Left lung (tissue), 10 donors: Measurements from ENCODE around the gene TICRR. TPM values are rescaled to one million over a fixed set of nuclear protein-coding genes. Genes with fewer than 3 reads are reported as not detected.

Source experiments
- ATAC-seq: fragments of 200-7000 bp; cut with Tn5 transposase; one replicate; pipeline ENCODE4 v1.9.1; 2020; ENCODE audit warnings: moderate library complexity
- DNase-seq, 4 donors: peaks; one replicate each; pipeline ENCODE4 v3.0.0-alpha.2; 2013 to 2020
- H3K27ac ChIP-seq, 2 donors: fragments of 200-600 bp; sonication (generic) in 1 of 2; one replicate each; pipeline versions ENCODE4 v1.5.0 to v1.8.0; 2020 to 2021
- H3K27me3 ChIP-seq, 2 donors: fragments of 200-600 bp; sonication (generic) in 1 of 2; one replicate each; pipeline versions ENCODE4 v1.5.0 to v1.8.0; 2020 to 2021
- H3K36me3 ChIP-seq, 2 donors: fragments of 200-600 bp; sonication (generic) in 1 of 2; one replicate each; pipeline versions ENCODE4 v1.5.0 to v1.8.0; 2020 to 2021
- H3K4me1 ChIP-seq, 2 donors: fragments of 200-600 bp; one replicate each; pipeline ENCODE4 v1.8.0; 2021
- H3K4me3 ChIP-seq, 2 donors: fragments of 200-600 bp; sonication (generic) in 1 of 2; one replicate each; pipeline versions ENCODE4 v1.5.0 to v1.8.0; 2020 to 2021; ENCODE audit warnings: mild to moderate bottlenecking in 1 of 2
- H3K9me3 ChIP-seq, 2 donors: fragments of 200-600 bp; sonication (generic) in 1 of 2; one replicate each; pipeline versions ENCODE4 v1.5.0 to v1.8.0; 2020 to 2021
- CTCF ChIP-seq, 2 donors: fragments of 200-600 bp; sonication (generic) in 1 of 2; IDR thresholded peaks; one replicate each; pipeline versions ENCODE4 v1.5.0 to v1.8.0; 2021; ENCODE audit warnings: antibody characterized with exemption in 2 of 2
- intact Hi-C, 2 donors: fragments of 100-400 bp; cut with DNase I; formaldehyde crosslinking; loops; one replicate each; pipeline versions ENCODE4 v1.11.2 to v1.14.2; 2022
- polyA plus RNA-seq, 6 donors: library from polyadenylated mRNA; unstranded; fragments of 120-200 nt; gene quantifications; one replicate each; pipeline ENCODE4 v1.2.1, GENCODE V29; 2013; ENCODE audit not compliant: insufficient read length in 6 of 6
- total RNA-seq, 2 donors: library from RNA; stranded (reverse); fragmentation: NEBNext Ultra II Directional; extraction: Animal tissue kit (Norgen Biotek cat#: 25700); gene quantifications; one replicate each; pipeline ENCODE4 v1.2.1, GENCODE V29; 2021
- donor health status: DM: no; HTN: yes; CAD: no.
- donor health status: DM: no; HTN: no; CAD: no.

Gene TICRR
- total and polyA plus RNA-seq, 8 donors = 1.7 to 17.7 (median 10.2) TPM

DNA sequence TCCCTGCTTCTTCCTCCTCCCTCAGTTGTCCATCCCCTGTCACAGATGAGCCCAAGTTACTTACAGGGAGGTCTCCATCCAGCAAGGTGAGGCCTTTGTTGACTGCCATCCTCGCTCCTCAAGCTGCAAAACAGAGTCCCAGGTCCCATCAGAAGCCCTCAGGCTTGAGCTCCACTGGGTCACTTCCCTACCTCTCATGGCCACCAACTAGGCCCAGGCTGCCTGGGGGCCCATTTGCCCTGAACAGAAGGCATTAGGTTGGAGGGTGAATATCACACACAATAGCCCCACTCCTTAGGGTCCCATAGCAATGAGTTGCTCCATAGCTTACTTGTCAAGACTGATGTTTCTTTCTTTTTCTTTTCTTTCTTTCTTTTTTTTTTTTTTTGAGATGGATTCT is 102.1 kb downstream of the TICRR start:
- no peak for TF ChIP-seq CTCF (IDR thresholded peaks at IDR 0.05)
- H3K36me3 ChIP-seq = no peaks in the 10 kb centered on the region
- peaks cover 6 to 8% of the 10 kb centered on the region in 2 donors for H3K4me1 ChIP-seq
- no peak for ATAC-seq
- H3K27ac ChIP-seq = no peak overlapping the region
- H3K27me3 ChIP-seq = no peaks in the 10 kb centered on the region
- DNase-seq = no peak
- H3K9me3 ChIP-seq = no peaks in the 10 kb centered on the region
- intact Hi-C loops = no loop called here
- H3K4me3 ChIP-seq = no peak overlapping the region

Other genes starting within 250 kb of the TICRR start
- 10 to 100 TPM; 53.3 to 71.5 TPM for gene POLG, start 240.6 kb upstream of the TICRR start, total RNA-seq
- gene POLG, start 240.6 kb upstream of the TICRR start, polyA plus RNA-seq = 10 to 100 TPM; 52.4 to 62.0 (median 55.1) TPM
- gene RHCG, start 78.9 kb upstream of the TICRR start, total RNA-seq = not detected
- gene RHCG, start 78.9 kb upstream of the TICRR start, polyA plus RNA-seq = 1 to 10 TPM; 2.2 to 3.1 (median 2.6) TPM
- 1 to 10 TPM; 2.4 to 4.6 TPM for gene KIF7, start 80.0 kb downstream of the TICRR start, total RNA-seq
- gene KIF7, start 80.0 kb downstream of the TICRR start, polyA plus RNA-seq = 10 to 100 TPM; 11.1 to 16.7 (median 14.0) TPM
- gene PLIN1, start 103.9 kb downstream of the TICRR start, total RNA-seq = under 1 TPM; 0.37 to 0.55 TPM
- gene PLIN1, start 103.9 kb downstream of the TICRR start, polyA plus RNA-seq = 1 to 10 TPM in 3 of 6 donors, under 1 TPM in 3; 0.74 to 1.7 (median 0.98) TPM
- 1 to 10 TPM; 5.6 to 8.6 TPM for gene PEX11A, start 115.3 kb downstream of the TICRR start, total RNA-seq
- gene PEX11A, start 115.3 kb downstream of the TICRR start, polyA plus RNA-seq = 10 to 100 TPM; 14.9 to 18.3 (median 16.9) TPM
- under 1 TPM; 0.20 to 0.52 TPM for gene WDR93, start 115.3 kb downstream of the TICRR start, total RNA-seq
- 1 to 10 TPM; 1.2 to 2.1 (median 1.6) TPM for gene WDR93, start 115.3 kb downstream of the TICRR start, polyA plus RNA-seq
- gene MESP1, start 175.8 kb downstream of the TICRR start, total RNA-seq = 1 to 10 TPM; 3.0 to 4.2 TPM
- under 1 TPM; 0.18 to 0.45 (median 0.34) TPM for gene MESP1, start 175.8 kb downstream of the TICRR start, polyA plus RNA-seq
- under 1 TPM in 1 of 2 donors, not detected in 1; 0.35 TPM for gene MESP2, start 200.9 kb downstream of the TICRR start, total RNA-seq
- gene MESP2, start 200.9 kb downstream of the TICRR start, polyA plus RNA-seq = under 1 TPM in 2 of 6 donors, not detected in 4; 0.14 to 0.34 TPM
- 100 to 1,000 TPM in 1 of 2 donors, 10 to 100 TPM in 1; 27.2 to 139 TPM for gene ANPEP, start 239.4 kb downstream of the TICRR start, total RNA-seq
- gene ANPEP, start 239.4 kb downstream of the TICRR start, polyA plus RNA-seq = 1 to 10 TPM; 3.0 to 6.6 (median 4.3) TPM